HFF-Myc (cell line): ENCODE measurements around the gene STAP2.

Experiments used
- DNase-seq: peaks from one replicate; pipeline ENCODE4 v3.0.0-alpha.2; 2011; ENCODE audit warnings: low read depth; ENCODE audit errors: extremely low read depth
- H3K4me3 ChIP-seq: replicated peaks from 2 replicates; pipeline ENCODE4 v1.5.1; 2011; ENCODE audit warnings: low read depth, mild to moderate bottlenecking, control low read depth, low read length
- CTCF ChIP-seq: IDR thresholded peaks from 2 replicates; pipeline ENCODE4 v1.5.1; 2012; ENCODE audit warnings: mild to moderate bottlenecking, low read depth, low read length, control low read depth; ENCODE audit errors: missing control alignments

STAP2 gene

GRCh38 chr19:4316956-4317355 lies 21.7 kb downstream of the STAP2 start:
- DNase-seq, result no peak
- no peak overlapping the region for H3K4me3 ChIP-seq
- TF ChIP-seq CTCF, result no peak

- H3K4me3 ChIP-seq, result no peak overlapping the region
- TF ChIP-seq CTCF, result no peak
- no peak for DNase-seq
These were observed 24.7 kb downstream of the STAP2 start for GRCh38 chr19:4313847-4314490.

- no peak overlapping the region for H3K4me3 ChIP-seq
- no peak for DNase-seq
- TF ChIP-seq CTCF, result no peak
These were observed 28.1 kb downstream of the STAP2 start for GRCh38 chr19:4310247-4311121.

- DNase-seq, result no peak
- peak overlapping the region; percentile 35 for H3K4me3 ChIP-seq
- no peak for TF ChIP-seq CTCF
These were observed 33.0 kb downstream of the STAP2 start for GRCh38 chr19:4305659-4306058.

- DNase-seq, result no peak
- peak overlapping the region; percentile 35 for H3K4me3 ChIP-seq
- no peak for TF ChIP-seq CTCF
These were observed 33.4 kb downstream of the STAP2 start for GRCh38 chr19:4305257-4305612.

- peak within 1 kb of the TSS; percentile 35 for H3K4me3 ChIP-seq
- no peak for TF ChIP-seq CTCF
- DNase-seq, result no peak
These were observed 33.9 kb downstream of the STAP2 start, which contains the start of gene FSD1 for GRCh38 chr19:4304538-4305256. TSS of gene FSD1 (plus strand) at chr19:4304598. CDS start at chr19:4304747, 149 bp downstream.
